ENCODE results near the gene MYL12A. TPM values are rescaled to one million over a fixed set of nuclear protein-coding genes. Genes with fewer than 3 reads are reported as not detected.
A peak's percentile ranks its signal among the peaks of the same experiment; 100 is the strongest.

The MYL12A gene
- total and polyA plus RNA-seq, 2 of the 13 experiments (the other 11 are each of a cell fraction or from before 2014, with no cell fraction given): 261 to 277 TPM

- TF ChIP-seq ARNT (IDR thresholded peaks at IDR 0.05) (no peak), TSC22D2 (CRISPR knock-in tag; IDR thresholded peaks at IDR 0.05; ENCODE audit: borderline replicate concordance) (peak; percentile 67; the same call in 1 of the 2 replicates), ZBTB26 (CRISPR knock-in tag; IDR thresholded peaks at IDR 0.05; ENCODE audit: borderline replicate concordance) (peak; percentile 62; the same call in 1 of the 2 replicates), ATF2 (CRISPR knock-in tag; IDR thresholded peaks at IDR 0.05) (peak; percentile 84), ZKSCAN8 (CRISPR knock-in tag; IDR thresholded peaks at IDR 0.05; ENCODE audit: borderline replicate concordance) (peak; percentile 60; the same call in 1 of the 2 replicates), MED13 (CRISPR knock-in tag; IDR thresholded peaks at IDR 0.05) (peak; percentile 72), ZNF709 (CRISPR knock-in tag; IDR thresholded peaks at IDR 0.05) (no peak), POLR2A (IDR thresholded peaks at IDR 0.05; ENCODE audit: insufficient read depth in 1 of 2, low read depth in 2 of 2, low read length in 2 of 2) (peak; percentile 76 to 89), CHCHD3 (CRISPR knock-in tag; IDR thresholded peaks at IDR 0.05) (no peak), PRPF4 (IDR thresholded peaks at IDR 0.05; ENCODE audit: low read depth, low read length, poor library complexity, severe bottlenecking) (no peak), RBFOX2 (IDR thresholded peaks at IDR 0.05; ENCODE audit: low read depth, low read length) (peak; percentile 60), AGO1 (IDR thresholded peaks at IDR 0.05; ENCODE audit: low read depth, low read length, poor library complexity, severe bottlenecking) (no peak), HNRNPLL (IDR thresholded peaks at IDR 0.05; ENCODE audit: low read depth, low read length, poor library complexity, severe bottlenecking) (no peak), ZNF720 (CRISPR knock-in tag; IDR thresholded peaks at IDR 0.05) (no peak), NFIC (IDR thresholded peaks at IDR 0.05; ENCODE audit: low read length) (no peak), FOXP4 (CRISPR knock-in tag; IDR thresholded peaks at IDR 0.05) (peak; percentile 62), BRCA1 (CRISPR knock-in tag; IDR thresholded peaks at IDR 0.05) (no peak), HNF4A (CRISPR knock-in tag; IDR thresholded peaks at IDR 0.05) (peak; percentile 35; the same call in 1 of the 2 replicates), MLX (CRISPR knock-in tag; IDR thresholded peaks at IDR 0.05) (peak; percentile 51; the same call in 1 of the 2 replicates), DZIP1 (CRISPR knock-in tag; IDR thresholded peaks at IDR 0.05) (0 out of 2 replicates have a peak, but pooled peaks have one; percentile 58)
Observed at GRCh38 chr18:3297025-3297984, 49.7 kb downstream of the MYL12A start (continued).
